Measurements from ENCODE around the gene AAMP. TPM values are rescaled to one million over a fixed set of nuclear protein-coding genes. Genes with fewer than 3 reads are reported as not detected.

AAMP gene
- total RNA-seq, 1 donor from 2014 or later: 119 TPM

DNA sequence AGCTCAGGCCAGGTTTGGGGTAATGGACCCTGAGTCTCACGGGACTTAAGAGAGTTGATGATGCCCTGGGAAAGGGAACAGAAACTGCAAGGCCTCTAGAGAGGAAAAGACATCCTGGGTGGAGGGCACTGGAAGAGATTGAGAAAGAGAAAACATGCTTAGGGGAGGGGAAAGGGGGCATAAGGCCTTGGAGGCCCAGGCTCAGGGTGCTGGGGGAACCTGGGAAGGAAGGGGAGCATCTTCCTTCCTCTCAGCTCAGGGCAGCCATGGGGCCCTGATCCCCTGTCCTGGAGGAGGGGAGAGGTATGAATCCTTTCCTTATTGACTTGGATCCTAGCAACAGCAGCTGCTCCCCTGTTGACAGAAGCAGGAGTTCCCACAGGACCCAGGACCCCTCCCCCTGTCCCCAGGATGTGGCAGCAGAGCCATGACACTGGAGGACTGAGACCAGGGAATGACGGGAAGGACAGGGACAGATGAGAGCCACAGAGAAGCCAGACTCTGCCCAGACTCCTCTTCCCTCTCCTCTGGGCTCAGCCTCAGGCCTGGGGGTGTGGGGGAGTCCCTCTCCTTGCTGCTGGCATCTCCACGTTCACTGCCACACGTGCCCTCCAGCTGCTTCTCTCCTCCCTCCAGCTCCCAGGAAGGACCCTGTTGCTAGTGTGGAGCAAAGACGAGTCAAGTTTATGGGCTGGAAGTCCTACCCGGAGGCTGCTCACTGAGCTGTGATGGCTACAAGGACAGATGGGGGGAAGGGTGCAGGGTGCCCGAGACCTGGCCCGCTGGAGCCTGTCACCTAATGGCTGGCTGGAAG lies 8.3 kb downstream of the AAMP start:
- DNase-seq (ENCODE audit: low read depth): no peak
- H3K4me3 ChIP-seq (ENCODE audit: low read depth, low read length): no peak overlapping the region
- TF ChIP-seq, protein P1, sequence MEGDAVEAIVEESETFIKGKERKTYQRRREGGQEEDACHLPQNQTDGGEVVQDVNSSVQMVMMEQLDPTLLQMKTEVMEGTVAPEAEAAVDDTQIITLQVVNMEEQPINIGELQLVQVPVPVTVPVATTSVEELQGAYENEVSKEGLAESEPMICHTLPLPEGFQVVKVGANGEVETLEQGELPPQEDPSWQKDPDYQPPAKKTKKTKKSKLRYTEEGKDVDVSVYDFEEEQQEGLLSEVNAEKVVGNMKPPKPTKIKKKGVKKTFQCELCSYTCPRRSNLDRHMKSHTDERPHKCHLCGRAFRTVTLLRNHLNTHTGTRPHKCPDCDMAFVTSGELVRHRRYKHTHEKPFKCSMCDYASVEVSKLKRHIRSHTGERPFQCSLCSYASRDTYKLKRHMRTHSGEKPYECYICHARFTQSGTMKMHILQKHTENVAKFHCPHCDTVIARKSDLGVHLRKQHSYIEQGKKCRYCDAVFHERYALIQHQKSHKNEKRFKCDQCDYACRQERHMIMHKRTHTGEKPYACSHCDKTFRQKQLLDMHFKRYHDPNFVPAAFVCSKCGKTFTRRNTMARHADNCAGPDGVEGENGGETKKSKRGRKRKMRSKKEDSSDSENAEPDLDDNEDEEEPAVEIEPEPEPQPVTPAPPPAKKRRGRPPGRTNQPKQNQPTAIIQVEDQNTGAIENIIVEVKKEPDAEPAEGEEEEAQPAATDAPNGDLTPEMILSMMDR (conservative IDR thresholded peaks at IDR 0.05; ENCODE audit: low read depth, low read length): no peak

DNA sequence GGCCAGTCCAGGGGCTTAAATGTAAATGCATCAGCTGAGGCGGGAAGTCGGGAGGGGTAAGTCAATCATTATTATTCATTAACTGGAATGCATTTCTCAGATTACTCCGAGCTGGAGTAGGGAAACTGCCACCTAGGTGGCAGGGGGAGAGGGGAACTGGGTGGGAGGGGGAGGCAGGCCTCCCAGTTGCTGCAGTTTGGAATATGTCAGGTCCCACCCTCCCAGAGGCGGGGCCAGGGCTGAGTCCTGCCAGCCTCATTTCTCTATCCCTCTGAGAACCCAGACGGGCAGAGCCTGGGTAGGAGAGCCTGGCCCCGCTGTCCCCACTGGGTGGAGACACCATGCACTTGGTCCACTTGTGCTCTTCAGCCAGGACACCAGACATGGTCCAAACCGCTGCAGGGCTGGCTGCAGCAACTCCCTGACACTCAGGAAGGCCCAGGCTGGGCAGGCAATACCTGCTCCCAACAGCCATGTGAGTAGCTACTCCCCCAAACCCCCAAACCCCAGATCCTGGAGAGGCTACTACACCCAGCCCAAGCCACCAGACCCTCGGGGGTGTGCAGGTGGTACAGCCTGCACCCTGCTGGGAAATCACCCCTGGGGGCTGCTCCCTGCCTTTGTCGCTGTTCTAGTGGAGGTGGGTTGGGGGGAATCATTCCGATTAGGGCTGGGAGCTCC lies 9.1 kb downstream of the AAMP start, which contains the start of gene GPBAR1:
TSS of gene GPBAR1 (plus strand) at position 274 of the 681 bp plus-strand sequence. CDS start 1,710 bp downstream, outside the sequence.
- no peak within 1 kb of the TSS for H3K4me3 ChIP-seq (ENCODE audit: low read depth, low read length)
- TF ChIP-seq, protein P1 (conservative IDR thresholded peaks at IDR 0.05; ENCODE audit: low read depth, low read length): no peak
- no peak for DNase-seq (ENCODE audit: low read depth)

DNA sequence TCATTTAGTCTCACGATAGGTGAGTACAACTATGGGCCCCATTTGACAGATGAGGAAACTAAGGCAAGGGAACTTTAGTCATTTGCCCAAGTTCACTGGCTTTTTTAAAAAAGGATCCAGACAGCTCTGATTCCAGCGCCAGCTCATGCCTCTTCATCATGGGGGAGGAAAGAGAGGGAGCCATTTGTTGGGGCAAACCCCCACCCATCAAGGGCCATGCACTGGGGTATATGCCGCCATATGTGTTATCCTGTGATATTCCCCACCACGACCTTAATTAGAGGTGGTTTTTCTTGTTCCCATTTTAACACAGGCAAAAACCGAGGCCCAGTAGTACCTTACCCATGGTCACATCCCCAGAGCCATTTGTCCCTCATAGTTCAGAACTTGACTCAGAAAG lies 9.8 kb downstream of the AAMP start:
- no peak for DNase-seq (ENCODE audit: low read depth)
- TF ChIP-seq, protein P1 (conservative IDR thresholded peaks at IDR 0.05; ENCODE audit: low read depth, low read length): no peak
- no peak overlapping the region for H3K4me3 ChIP-seq (ENCODE audit: low read depth, low read length)

DNA sequence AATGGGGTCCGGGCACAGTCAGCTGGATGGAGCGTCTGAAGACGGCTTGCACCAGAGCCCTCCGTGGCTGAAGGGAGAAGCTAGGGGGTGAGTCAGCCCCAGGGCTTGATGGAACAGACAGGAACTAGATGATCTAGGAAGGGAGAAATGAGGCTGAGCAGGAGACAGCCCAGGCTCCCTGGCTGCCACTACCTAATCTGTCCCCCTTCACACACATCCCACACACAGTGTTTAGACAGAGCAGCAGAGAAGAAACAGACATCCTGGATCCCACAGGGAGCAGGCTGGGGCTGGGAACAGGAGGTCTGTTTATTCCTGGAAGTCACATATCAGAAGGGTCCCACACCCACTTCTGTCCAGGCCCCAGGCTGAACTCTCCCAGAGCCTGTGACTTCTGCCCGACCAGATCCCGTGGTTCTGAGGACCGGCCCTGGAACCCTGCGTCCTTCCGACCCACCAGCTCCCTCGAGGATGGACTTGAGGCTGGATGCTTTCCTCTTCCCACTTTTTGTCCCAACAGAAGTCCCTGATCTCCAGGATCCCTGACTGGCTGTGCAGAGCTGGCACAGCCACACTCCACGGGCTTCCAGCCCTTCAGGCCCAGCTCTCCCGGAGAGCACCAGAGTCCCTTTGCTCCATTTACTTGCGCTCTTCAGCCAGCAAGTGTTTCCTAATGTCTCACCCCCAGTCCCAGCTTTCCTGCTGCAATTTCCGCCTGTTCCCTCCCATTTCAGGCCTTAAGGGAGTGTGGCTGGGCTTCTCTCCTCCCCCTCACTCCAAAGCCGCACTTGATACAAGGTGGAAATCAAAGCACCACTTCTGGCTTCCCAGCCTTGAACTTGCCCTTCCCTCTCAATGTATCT lies 10.6 kb downstream of the AAMP start:
- no peak for DNase-seq (ENCODE audit: low read depth)
- TF ChIP-seq, protein P1 (conservative IDR thresholded peaks at IDR 0.05; ENCODE audit: low read depth, low read length): no peak
- H3K4me3 ChIP-seq (ENCODE audit: low read depth, low read length): no peak overlapping the region

DNA sequence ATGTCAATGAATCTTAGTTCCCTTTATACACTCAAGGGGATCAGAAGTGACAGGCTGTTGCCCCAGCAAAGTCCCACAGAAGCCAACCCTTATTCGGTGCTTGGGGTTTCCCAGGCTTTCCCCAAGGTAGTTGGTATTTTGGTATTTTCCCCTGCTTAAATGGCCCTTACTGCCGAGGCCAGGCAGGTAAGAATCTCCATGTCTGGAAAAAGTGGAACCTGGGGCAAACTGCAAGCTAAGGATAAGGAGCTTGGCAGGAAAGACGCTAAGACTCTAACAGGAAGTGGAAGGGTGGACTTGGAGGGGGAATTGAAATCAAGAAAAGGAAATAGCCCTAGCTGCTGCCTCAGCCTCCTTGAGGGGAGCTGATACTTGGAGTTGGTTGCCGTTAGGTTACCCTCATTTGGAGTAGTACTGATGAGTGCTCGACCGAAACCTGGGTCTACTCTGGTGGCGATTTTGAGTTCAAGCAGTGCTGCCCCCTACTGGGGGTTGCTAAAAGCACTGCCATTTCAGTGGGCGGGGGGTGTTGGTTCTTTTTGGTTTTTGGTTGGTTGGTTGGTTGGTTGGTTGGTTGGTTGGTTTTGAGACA lies 12.5 kb downstream of the AAMP start:
- H3K4me3 ChIP-seq (ENCODE audit: low read depth, low read length): no peak overlapping the region
- no peak for DNase-seq (ENCODE audit: low read depth)
- TF ChIP-seq, protein P1 (conservative IDR thresholded peaks at IDR 0.05; ENCODE audit: low read depth, low read length): peak; percentile 81

DNA sequence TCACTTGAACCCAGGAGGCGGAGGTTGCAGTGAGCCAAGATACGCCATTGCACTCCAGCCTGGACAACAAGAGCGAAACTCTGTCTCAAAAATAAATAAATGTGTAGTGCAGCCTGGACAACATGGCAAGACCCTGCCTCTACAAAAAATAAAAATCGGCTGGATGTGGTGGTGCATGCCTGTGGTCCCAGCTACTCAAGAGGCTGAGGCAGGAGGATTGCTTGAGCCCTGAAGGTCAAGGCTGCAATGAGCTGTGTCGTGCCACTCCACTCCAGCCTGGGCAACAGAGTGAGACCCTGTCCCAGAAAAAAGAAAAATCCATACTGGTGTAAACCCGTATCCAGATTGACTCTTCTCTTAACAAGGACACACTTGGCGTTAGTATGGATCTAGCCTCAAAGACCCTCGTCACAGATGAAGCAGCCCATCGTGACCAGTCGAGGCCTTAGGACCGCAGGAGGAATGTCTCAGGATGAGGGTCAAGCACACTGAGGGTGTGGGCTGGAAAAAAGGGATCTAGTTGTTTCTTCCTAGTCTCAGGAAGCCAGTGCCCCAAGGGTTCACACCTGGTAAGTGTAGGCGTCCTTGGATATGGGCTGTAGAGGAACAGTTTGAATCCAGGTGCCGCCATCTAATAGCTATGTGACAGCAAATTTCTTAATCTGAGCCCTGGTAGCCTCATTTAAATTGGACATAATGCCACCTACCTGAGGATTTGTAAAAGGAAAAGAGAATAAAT lies 13.2 kb downstream of the AAMP start:
- no peak for DNase-seq (ENCODE audit: low read depth)
- no peak overlapping the region for H3K4me3 ChIP-seq (ENCODE audit: low read depth, low read length)
- TF ChIP-seq, protein P1 (conservative IDR thresholded peaks at IDR 0.05; ENCODE audit: low read depth, low read length): no peak

All from epithelial cell of proximal tubule (primary cell).